ENCODE measurements around the gene RNU6-1.

DNA sequence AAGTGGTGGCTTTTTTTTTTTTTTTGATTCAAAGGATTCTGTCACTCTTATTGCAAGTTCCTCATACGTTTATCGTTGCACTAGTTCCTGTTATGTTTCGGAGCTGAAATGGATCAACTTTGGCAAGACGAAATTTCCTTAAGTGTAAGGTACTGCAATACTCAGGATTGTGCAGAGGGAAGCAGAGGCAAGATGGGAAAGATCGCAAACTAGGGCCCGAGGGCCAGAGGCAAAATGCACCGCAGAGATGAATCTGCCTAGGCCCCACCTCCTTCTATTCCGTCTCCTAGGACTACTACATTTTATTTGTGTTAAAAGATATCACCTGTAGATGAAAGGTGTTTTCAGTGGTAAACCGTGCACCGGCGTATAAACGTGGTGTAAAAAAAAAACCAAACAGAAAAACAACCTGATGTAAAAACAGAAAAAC is 331 bp downstream of the RNU6-1 start:
- TF ChIP-seq POLR2A (IDR thresholded peaks at IDR 0.05; ENCODE audit: low read length): no peak
- no peak for TF ChIP-seq GATA1 (IDR thresholded peaks at IDR 0.05; ENCODE audit: low read depth, low read length)
